ENCODE measurements around the gene CLN6.
"Not testable (repeated sequence)": the region's sequence is repeated elsewhere in the genome, so short reads cannot be mapped to it uniquely, and the experiment has no call there.

The CLN6 gene

DNA sequence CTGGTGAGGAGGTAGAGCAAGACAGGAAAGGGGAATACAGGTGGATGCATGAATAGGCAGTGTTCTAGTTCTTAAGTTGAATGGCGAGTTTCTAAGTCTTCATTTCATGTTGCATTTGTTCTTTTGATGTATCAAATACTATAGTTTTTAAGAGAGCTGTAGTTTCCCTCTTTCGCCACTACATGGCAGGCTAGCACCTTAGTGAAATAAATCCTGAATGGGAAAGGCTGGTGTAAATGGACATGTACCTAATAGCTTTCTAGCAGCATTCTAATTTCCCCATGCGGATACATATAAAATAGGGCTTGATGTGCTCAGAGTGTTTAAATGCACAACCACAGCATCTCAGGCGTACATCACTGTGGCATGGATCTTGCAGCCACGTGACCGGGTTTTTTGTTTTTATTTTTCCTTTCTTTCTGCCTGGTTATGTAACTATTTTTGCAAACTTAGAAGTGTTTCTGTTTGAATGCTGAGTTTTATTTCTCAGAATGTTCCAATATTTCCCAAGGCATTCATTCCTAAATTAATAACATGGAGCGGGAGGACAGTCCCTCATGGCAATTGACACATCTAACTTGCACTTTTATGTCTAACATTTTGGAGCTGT is 23.5 kb upstream of the CLN6 start:
- peak in 3 of 5 donors; percentile 18 to 50 (median 30) for DNase-seq

- no peak for DNase-seq
Observed at GRCh38 chr15:68249058-68249713, 19.7 kb upstream of the CLN6 start.

- no peak for DNase-seq
Observed at GRCh38 chr15:68244235-68244634, 14.7 kb upstream of the CLN6 start.

DNA sequence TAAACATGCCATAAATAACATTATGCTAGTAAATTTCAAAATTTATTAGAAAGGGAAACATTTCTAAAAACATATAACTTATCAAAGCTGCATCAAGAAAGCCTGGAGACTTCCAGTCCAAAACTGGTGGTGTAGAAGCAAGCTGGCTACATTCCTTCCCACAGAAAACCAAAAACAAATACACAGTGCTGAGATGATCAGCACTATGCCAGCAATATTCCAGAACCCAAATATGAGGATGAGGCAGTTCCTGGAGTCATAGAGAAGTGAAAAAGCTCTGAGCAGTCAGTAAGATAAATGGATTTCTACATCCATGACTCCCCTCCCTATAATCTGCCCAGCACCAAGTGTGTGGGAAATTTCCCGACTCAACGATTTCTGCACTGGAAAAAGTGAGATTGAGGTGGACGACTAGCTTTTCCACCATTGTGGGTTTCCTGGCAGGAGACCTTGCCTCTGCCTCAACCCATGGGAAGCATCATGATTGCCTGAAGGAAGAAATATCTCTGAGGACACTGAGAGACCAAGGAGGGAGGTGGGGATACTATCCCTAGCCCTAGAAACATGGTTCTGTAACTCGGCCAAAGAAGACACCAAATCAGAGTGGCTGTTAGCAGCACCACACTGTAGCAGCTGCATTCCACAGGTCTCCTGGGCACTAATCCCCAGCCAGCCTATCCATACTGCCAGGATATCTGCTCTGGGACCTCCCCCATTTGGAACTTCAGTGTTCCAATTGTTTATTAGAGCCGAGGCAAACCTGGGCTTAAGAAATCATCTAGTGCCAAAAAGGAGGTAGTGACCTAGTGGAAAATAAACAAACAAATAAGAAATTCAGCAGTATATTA is 11.8 kb upstream of the CLN6 start:
- no peak for DNase-seq

- DNase-seq = no peak
Observed at GRCh38 chr15:68239025-68239424, 9.5 kb upstream of the CLN6 start.

DNA sequence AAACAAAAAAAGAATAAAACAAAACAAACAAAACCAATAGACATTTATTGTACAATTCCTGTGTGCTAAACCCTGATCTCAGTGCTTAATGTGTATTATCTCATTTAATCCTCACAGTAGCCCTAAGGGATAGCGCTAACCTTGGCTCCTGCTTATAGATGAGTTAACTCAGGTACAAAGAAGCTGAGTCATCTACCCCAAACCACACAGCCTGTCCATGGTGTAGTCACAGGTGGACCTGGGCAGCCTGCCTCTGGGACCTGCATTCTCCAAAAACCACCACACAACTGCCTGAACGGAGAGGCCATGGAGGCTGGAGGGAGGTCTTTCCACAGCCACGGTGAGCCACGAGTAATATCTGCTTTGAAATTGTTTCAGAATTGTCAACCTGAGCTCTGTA is 5.5 kb upstream of the CLN6 start:
- DNase-seq = no peak

- not testable (repeated sequence) for DNase-seq
Observed at GRCh38 chr15:68234520-68234919, 5.0 kb upstream of the CLN6 start.

- DNase-seq = no peak
Observed at GRCh38 chr15:68234060-68234459, 4.5 kb upstream of the CLN6 start.

- no peak for DNase-seq
Observed at GRCh38 chr15:68232937-68233336, 3.4 kb upstream of the CLN6 start.

DNA sequence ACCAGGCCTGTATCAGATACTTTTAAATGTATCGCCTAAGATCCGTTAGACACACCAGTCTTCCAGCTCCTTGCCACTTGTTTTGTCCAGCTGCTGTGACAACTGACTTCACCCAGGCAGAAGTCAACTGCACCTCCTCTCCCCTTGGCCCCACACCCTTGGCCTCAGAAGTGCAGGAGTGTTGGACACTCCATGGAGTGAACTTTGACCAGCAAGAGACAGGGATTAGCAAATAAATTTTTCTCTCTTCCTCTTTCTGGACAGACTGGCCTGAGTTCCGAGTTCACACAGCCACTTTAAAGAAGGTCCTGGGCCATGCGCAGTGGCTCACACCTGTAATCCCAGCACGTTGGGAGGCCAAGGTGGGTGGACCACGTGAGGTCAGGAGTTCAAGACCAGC is 2.9 kb upstream of the CLN6 start:
- DNase-seq = no peak

GRCh38 chr15:68231102-68231818 is 1.7 kb upstream of the CLN6 start:
- DNase-seq = no peak

GRCh38 chr15:68230157-68231100 is 901 bp upstream of the CLN6 start:
- DNase-seq = no peak

- peak in 1 of 5 donors; percentile 21 for DNase-seq
Observed at GRCh38 chr15:68228971-68229385, 550 bp downstream of the CLN6 start.

DNA sequence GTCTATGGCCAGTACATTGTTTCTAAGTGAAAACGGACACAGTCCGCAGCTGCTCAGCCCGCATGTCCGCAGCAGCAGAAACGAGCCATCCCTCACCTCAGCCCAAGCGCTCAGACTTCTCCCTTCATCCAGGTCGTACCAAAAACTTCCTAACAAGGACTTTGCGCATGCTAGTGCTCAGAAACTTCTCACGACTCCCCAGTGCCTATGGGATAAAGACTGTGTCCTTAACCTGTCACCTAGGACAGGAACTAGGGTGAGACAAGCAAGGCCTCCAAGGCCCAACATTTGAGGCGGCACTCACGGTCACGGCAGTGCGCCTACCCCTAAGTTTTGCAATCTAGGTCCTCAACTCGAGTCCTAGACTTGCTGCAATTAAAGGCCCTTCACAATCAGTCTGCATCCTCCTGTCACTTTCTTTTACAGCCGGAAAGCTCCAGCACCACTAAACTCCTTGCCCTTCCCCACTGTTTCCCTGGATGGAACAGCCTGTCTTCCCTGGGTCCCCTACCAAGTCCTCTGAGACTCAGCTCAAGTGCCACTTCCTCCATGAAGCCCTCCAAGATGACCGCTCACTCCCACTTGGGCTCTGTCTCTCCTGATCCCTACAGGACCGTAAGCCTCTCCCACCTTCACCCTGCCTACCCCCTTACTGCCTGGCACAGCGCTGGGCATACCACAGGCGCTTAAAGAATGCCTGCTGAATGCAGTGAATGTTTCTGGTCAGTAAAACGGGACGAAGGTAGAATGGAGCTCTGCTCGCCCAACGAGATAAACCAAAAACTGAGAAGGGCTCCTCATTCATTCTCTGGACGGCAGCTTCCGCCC is 1.2 kb downstream of the CLN6 start:
- DNase-seq = no peak

DNA sequence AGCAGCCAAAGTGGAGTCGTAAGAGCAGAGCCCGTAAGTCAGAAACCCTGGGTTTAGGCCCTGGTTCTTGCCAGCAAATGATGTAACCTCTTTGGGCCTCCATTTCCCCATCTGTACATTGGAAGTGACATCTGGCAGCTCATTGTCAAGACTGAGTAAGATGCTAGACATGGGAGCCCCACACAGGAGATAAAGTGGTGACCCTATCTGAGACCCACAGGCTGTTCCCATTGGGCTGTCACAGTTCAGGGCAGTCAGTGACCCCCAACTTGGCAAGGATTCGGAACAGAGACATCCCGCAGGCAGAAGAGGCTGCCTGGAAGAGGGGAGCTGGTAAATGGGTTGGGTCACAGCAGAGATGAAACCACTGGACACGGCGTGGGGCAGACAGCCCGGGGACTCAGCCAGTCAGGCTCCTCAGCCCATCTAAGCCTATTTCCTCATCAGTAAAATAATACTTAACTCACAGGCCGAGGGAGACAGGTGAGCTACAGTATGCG is 1.8 kb downstream of the CLN6 start:
- DNase-seq = no peak

- DNase-seq = not testable (repeated sequence)
Observed at GRCh38 chr15:68225442-68225841, 4.1 kb downstream of the CLN6 start.

DNA sequence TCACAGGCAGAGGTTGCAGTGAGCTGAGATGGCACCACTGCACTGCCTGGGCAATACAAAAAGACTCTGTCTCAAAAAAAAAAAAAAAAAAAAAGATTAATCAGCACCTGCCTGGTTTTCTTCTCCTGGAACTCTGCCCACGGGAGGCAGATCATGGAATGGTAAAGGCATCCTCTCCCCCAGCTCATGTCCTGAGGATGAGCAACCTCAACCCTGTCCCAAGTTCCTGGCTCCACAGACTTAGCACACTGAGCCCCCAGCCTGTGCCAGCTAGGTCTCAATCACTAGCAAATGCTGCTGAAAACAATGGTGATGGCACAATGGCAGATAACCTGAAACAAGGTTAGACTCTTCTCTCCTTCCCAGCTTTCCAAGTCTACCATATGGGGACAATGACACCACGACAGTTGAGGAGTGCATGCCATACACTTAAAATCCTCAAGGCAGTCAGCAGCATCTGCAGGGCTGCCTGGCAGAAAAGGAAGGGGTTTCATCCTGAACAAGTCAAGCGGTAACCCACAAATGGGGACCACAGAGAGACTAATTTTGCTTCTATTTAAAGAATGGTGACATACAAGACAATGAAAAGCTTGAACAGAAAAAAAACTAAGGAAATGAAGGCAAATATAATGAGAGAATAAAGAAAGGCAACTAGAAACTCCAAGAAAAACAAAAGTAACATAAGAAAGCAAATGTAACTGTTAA is 4.8 kb downstream of the CLN6 start:
- no peak for DNase-seq

DNA sequence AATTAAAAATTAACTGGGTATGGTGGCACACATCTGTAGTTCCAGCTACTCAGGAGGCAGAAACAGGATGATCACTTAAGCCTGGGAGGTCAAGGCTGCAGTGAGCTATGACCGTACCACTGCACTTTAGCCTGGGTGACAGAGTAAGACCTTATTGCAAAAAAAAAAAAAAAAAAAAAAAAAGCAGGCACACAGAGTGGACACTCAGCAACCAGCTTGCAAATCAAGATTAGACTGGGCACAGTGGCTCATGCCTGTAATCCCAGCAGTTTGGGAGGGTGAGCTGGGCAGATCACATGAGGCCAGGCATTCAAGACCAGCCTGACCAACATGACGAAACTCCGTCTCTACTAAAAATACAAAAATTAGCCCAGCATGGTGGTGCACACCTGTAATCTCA is 5.4 kb downstream of the CLN6 start:
- no peak for DNase-seq

GRCh38 chr15:68223171-68223570 is 6.4 kb downstream of the CLN6 start:
- DNase-seq = no peak

GRCh38 chr15:68222432-68222743 is 7.1 kb downstream of the CLN6 start:
- DNase-seq = not testable (repeated sequence)
